Body of pancreas (tissue), 4 donors: ENCODE measurements around the gene CBX6. TPM values are rescaled to one million over a fixed set of nuclear protein-coding genes. Genes with fewer than 3 reads are reported as not detected.
"Not testable (repeated sequence)": the region's sequence is repeated elsewhere in the genome, so short reads cannot be mapped to it uniquely, and the experiment has no call there.

ENCODE experiments used
- ATAC-seq: fragments of 150-250 bp; one replicate; pipeline ENCODE4 v1.9.1; 2016
- DNase-seq, 4 donors: peaks; one replicate each; pipeline ENCODE4 v3.0.0-alpha.2; 2019
- H3K27ac ChIP-seq, 4 donors: fragments of 200-600 bp; sonication (generic); 1 replicate in 3 of 4; 2 replicates in 1 of 4; pipeline versions ENCODE4 v1.5.1 to v1.6.1; 2016 to 2019; ENCODE audit warnings: mild to moderate bottlenecking in 1 of 4, mixed read lengths in 1 of 4, moderate library complexity in 1 of 4
- H3K27me3 ChIP-seq, 2 donors: fragments of 200-600 bp; sonication (generic); one replicate each; pipeline ENCODE4 v1.6.0; 2016; ENCODE audit warnings: mild to moderate bottlenecking in 1 of 2
- H3K36me3 ChIP-seq, 2 donors: fragments of 200-600 bp; sonication (generic); replicated peaks in 1 of 2; 2 replicates each; pipeline ENCODE4 v1.5.1; 2016; ENCODE audit warnings: low read depth in 2 of 2; ENCODE audit not compliant: insufficient read depth in 1 of 2
- H3K4me1 ChIP-seq: fragments of 200-600 bp; sonication (generic); one replicate; pipeline ENCODE4 v1.6.0; 2016
- H3K4me3 ChIP-seq, 2 donors: fragments of 200-600 bp; sonication (generic); 1 replicate in 1 of 2; 2 replicates in 1 of 2; pipeline ENCODE4 v1.5.1; 2016 to 2019
- H3K9me3 ChIP-seq, 3 donors: fragments of 200-600 bp; sonication (generic); 1 replicate in 2 of 3; 2 replicates in 1 of 3; pipeline ENCODE4 v1.5.1; 2016
- POLR2A ChIP-seq, 3 donors: fragments of 450-650 bp; IDR thresholded peaks; one replicate each; pipeline ENCODE4 v1.6.1; 2016; ENCODE audit warnings: antibody characterized with exemption in 3 of 3, mild to moderate bottlenecking in 2 of 3
- WGBS, 2 donors: methylation state at CpG; one replicate each; pipeline ENCODE4 v1.1.5; 2017; 5-methylcytosine and 5-hydroxymethylcytosine counted together
- intact Hi-C: fragments of 100-400 bp; cut with DNase I; formaldehyde crosslinking; loops from one replicate; pipeline ENCODE4 v1.15.1; 2023
- total RNA-seq, 2 donors: library from RNA; depleted of rRNA; stranded (reverse); fragments of >200 nt; gene quantifications; one replicate each; pipeline ENCODE4 v1.1.0, GENCODE V29; 2016
- TF ChIP-seq, protein P1 (sequence below), 7 experiments: fragments of 450-650 bp in 4 of 7; fragments of 200-600 bp in 3 of 7; sonication (generic) in 3 of 7; IDR thresholded peaks; one replicate each; pipeline ENCODE4 v1.5.1; 2016 to 2019; ENCODE audit warnings: antibody characterized with exemption in 7 of 7

The CBX6 gene
- total RNA-seq, 2 donors from 2014 or later, result 32.7 to 45.2 TPM

DNA sequence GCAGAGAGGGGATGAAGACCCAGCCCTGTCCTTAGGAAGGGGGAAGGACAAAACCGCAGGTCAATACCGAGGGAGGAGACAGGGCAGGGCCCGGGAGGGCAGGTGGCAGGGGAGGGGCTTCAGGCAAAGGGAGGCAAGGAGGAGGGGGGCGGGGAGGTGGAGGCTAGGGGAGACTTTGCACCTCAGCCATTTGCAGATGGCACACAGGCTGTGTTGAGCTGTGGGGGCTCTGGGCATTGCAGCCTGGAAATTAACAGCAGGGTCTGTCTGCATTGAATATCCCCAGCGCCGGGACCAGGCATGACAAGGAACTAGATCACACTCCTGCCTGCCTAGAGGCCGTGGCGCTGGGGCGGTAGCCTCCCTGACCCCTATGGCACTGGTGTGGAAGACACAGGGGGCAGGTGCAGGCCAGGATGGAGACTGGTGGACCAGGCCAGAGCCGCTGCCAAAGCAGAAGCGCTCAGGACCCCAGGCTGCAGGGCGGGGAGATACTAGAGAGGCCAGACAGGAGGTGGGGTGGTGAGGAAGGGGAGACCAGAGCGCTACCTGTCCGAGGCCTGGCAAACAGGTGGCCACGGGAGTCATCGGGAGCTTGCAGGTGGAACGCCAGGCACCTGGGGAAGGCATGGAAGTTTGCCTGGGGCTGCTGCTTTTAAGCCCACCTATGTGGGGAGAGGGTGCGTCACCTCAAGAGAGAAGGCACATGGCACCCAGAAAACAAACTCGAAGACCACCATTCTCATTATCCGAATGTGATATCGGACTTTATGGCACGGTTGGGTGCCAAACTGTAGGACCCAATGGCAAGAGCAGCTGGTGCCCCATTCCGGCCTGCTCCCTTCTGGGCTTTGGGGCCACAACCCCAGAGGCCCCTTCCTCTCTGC lies 11.5 kb downstream of the CBX6 start:
- DNase-seq (no peak), ATAC-seq (no peak)
- H3K27me3 ChIP-seq, result no peaks in the 10 kb centered on the region
- no peak for TF ChIP-seq POLR2A (IDR thresholded peaks at IDR 0.05)
- WGBS, 2 donors, result 41 to 53% methylated on average over 17 to 22 of the region's 23 CpGs
- H3K36me3 ChIP-seq, result no peaks in the 10 kb centered on the region
- peaks cover 19% of the 10 kb centered on the region for H3K4me1 ChIP-seq
- no peak overlapping the region for H3K4me3 ChIP-seq
- no peaks in the 10 kb centered on the region for H3K9me3 ChIP-seq
- H3K27ac ChIP-seq, result no peak overlapping the region
- intact Hi-C loops, result no loop called here

DNA sequence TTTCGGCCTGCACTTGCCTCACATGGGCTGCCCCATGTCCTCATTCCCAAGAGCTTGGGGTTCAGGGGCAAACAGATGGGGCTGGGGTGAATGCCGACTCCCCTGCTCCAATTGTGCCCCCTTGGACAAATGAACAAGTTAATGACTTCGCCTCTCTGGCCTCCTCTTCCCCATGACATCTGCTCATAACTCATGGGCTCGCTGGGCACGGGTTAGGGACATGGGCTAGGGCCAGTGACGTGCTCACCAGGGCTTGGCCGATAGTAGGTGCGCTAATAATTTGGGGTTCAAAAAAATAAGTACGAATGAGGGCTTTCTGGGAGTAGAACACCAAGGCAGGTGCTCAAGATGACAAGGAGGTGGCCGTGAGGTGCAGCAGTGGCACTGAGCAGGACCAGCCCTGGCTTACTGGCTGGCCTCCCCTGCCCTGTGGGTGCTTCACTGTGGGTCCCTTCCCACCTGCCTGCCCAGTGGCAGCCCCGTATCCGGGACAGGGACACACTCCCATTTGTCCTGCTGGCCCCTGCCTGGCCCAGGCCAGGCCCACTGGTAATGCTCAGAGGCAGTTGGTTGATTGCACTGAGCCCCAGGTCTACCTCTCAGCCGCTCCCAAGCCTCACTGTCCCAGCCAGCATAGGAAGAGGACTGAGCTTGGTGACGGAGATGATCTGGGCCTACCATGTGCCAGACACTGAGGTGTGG lies 12.3 kb downstream of the CBX6 start:
- WGBS, 2 donors, result 77 to 86% methylated on average over 9 to 14 of the region's 14 CpGs
- Histone ChIP-seq H3K36me3 (no peaks in the 10 kb centered on the region), H3K4me3 (no peak overlapping the region), H3K27ac (no peak overlapping the region), H3K4me1 (peaks cover 11% of the 10 kb centered on the region), H3K27me3 (no peaks in the 10 kb centered on the region), H3K9me3 (no peaks in the 10 kb centered on the region)
- intact Hi-C loops, result no loop called here
- TF ChIP-seq, protein P1, sequence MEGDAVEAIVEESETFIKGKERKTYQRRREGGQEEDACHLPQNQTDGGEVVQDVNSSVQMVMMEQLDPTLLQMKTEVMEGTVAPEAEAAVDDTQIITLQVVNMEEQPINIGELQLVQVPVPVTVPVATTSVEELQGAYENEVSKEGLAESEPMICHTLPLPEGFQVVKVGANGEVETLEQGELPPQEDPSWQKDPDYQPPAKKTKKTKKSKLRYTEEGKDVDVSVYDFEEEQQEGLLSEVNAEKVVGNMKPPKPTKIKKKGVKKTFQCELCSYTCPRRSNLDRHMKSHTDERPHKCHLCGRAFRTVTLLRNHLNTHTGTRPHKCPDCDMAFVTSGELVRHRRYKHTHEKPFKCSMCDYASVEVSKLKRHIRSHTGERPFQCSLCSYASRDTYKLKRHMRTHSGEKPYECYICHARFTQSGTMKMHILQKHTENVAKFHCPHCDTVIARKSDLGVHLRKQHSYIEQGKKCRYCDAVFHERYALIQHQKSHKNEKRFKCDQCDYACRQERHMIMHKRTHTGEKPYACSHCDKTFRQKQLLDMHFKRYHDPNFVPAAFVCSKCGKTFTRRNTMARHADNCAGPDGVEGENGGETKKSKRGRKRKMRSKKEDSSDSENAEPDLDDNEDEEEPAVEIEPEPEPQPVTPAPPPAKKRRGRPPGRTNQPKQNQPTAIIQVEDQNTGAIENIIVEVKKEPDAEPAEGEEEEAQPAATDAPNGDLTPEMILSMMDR (IDR thresholded peaks at IDR 0.05), result no peak
- TF ChIP-seq POLR2A (IDR thresholded peaks at IDR 0.05), result no peak
- no peak for DNase-seq
- no peak for ATAC-seq

DNA sequence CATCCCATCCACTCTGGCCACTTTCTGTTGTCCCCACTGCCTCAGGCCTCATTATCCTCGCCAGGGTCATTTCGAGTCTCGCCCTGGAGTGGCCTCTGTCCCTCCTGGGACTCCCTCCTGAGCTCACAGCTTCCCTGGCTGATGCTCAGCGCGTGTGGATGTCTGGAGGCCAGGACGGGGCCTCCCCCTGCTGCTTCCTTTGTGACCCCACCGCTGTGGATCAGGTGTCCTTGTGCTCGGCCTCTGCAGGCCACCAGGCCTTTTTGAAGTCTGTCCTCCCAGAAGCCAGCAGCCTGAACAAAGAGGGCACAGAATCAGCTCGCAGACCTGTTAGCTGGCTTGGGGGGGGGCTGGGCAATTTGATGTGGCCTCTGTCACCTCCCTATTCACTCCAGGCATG lies 13.5 kb downstream of the CBX6 start:
- intact Hi-C loops, result no loop called here
- no peak overlapping the region for H3K27ac ChIP-seq
- no peak overlapping the region for H3K4me3 ChIP-seq
- H3K27me3 ChIP-seq, result no peaks in the 10 kb centered on the region
- DNase-seq (no peak), ATAC-seq (no peak)
- no peaks in the 10 kb centered on the region for H3K4me1 ChIP-seq
- 65 to 73% methylated on average over 9 of the region's 9 CpGs for WGBS, 2 donors
- no peaks in the 10 kb centered on the region for H3K9me3 ChIP-seq
- H3K36me3 ChIP-seq, result no peaks in the 10 kb centered on the region
- TF ChIP-seq, protein P1 (IDR thresholded peaks at IDR 0.05), result no peak
- TF ChIP-seq POLR2A (IDR thresholded peaks at IDR 0.05), result no peak

DNA sequence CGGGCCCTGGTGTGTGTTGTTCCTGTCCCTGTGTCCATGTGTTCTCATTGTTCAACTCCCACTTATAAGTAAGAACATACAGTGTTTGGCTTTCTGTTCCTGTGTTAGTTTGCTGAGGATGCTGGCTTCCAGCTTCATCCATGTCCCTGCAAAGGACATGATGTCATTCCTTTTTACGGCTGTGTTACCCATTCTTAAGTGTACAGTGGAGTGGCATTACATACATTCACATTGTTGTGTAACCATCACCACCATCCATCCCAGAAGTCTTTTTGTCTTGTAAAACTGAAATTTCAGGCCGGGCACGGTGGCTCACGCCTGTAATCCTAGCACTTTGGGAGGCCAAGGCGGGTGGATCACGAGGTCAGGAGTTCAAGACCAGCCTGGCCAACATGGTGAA lies 17.5 kb downstream of the CBX6 start:
- 81 to 90% methylated on average over 7 of the region's 7 CpGs for WGBS, 2 donors
- H3K9me3 ChIP-seq, DNase-seq, intact Hi-C loops, H3K27ac ChIP-seq, ATAC-seq, H3K36me3 ChIP-seq, H3K27me3 ChIP-seq, H3K4me3 ChIP-seq, H3K4me1 ChIP-seq: not testable (repeated sequence)

DNA sequence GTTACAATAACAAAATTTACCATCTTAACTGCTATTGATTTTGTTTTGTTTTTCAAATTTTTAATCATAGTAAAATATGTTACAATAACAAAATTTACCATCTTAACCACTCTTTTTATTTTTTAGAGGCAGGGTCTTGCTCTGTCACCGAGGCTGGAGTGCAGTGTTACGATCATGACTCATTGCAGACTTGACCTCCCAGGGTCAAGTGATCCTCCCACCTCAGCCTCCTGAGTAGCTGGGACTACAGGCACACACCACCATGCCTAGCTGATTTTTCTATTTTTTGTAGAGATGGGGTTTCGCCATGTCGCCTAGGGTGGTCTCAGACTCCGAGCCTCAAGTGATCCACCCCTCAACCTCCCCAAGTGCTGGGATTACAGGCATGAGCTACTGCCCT lies 18.1 kb downstream of the CBX6 start:
- H3K27ac ChIP-seq, H3K9me3 ChIP-seq, ATAC-seq, intact Hi-C loops, H3K4me1 ChIP-seq, H3K4me3 ChIP-seq, H3K36me3 ChIP-seq, DNase-seq, H3K27me3 ChIP-seq: not testable (repeated sequence)
- 56 to 62% methylated on average over 5 of the region's 5 CpGs for WGBS, 2 donors

DNA sequence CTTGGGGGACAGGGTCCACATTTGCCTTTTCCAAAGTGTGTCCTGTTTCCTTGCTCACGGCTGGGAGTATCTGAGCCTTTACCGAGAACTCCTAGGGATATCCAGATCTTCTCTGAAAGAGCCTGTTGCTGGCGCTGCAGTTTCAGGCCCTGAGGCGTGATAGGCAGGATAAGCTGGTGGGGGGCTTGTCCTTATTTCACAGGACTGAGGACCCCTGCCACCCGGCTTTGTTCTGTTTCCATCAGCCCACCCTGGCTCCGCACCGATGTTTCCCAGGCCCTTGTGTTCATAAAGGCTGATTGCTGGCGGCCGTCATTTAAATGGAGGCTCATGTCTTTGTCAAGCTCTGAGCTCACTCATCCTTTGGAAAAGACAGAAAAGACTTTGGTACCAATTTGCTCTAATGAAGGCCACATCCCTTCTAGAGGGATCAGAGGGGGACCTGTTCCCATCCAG lies 18.8 kb downstream of the CBX6 start:
- Histone ChIP-seq H3K36me3 (no peaks in the 10 kb centered on the region), H3K4me1 (no peaks in the 10 kb centered on the region), H3K27me3 (no peaks in the 10 kb centered on the region), H3K4me3 (no peak overlapping the region), H3K27ac (no peak overlapping the region), H3K9me3 (no peaks in the 10 kb centered on the region)
- 67 to 71% methylated on average over 9 of the region's 9 CpGs for WGBS, 2 donors
- DNase-seq (no peak), ATAC-seq (no peak)
- intact Hi-C loops, result no loop called here
- no peak for TF ChIP-seq POLR2A (IDR thresholded peaks at IDR 0.05)
- TF ChIP-seq, protein P1 (IDR thresholded peaks at IDR 0.05), result no peak
